H1 (cell line): ENCODE measurements around the gene PDS5A. TPM values are rescaled to one million over a fixed set of nuclear protein-coding genes. Genes with fewer than 3 reads are reported as not detected.

Experiments used
- CTCF ChIA-PET: fragments of 300-600 bp; sonication (Branson Sonifier 250); formaldehyde crosslinking; loops from one replicate; lab custom pipeline; 2021; ENCODE audit not compliant: partially characterized antibody; lab: Charles Lee
- POLR2A ChIA-PET: fragments of 300-600 bp; sonication (Branson Sonifier 250); formaldehyde crosslinking; loops from one replicate; lab custom pipeline; 2021; ENCODE audit warnings: inconsistent platforms; ENCODE audit not compliant: partially characterized antibody; lab: Charles Lee
- DNase-seq, 2 experiments: peaks; one replicate each; pipeline versions ENCODE4 v3.0.0 to v3.0.0-alpha.2; 2010 to 2022; ENCODE audit warnings: low spot score in 2 of 2, low read depth in 1 of 2, mixed read lengths in 1 of 2
- FAIRE-seq: peaks from 2 replicates; lab custom pipeline; 2011; peaks lifted over from hg19 to GRCh38; lab: Jason Lieb, UNC
- H2AFZ ChIP-seq: 2 replicates; pipeline ENCODE4 v1.8.1; 2012; ENCODE audit warnings: low read length, inconsistent platforms
- H2AK5ac ChIP-seq: 2 replicates; pipeline ENCODE4 v1.6.1; 2013; ENCODE audit warnings: low read depth, low read length
- H2BK120ac ChIP-seq: replicated peaks from 2 replicates; pipeline ENCODE3; 2013; ENCODE audit warnings: low read depth, low read length, inconsistent platforms
- H2BK12ac ChIP-seq: 2 replicates; pipeline ENCODE4 v1.6.1; 2013; ENCODE audit warnings: low read depth, low read length
- H2BK15ac ChIP-seq: 2 replicates; pipeline ENCODE4 v1.6.1; 2013; ENCODE audit warnings: low read length
- H2BK20ac ChIP-seq: 2 replicates; pipeline ENCODE4 v1.6.1; 2013; ENCODE audit warnings: low read length
- H2BK5ac ChIP-seq: 2 replicates; pipeline ENCODE4 v1.6.1; 2013; ENCODE audit warnings: low read depth, low read length
- H3K14ac ChIP-seq: 2 replicates; pipeline ENCODE4 v1.6.1; 2013; ENCODE audit warnings: inconsistent platforms; ENCODE audit not compliant: insufficient read length
- H3K18ac ChIP-seq: 2 replicates; pipeline ENCODE4 v1.6.1; 2013; ENCODE audit warnings: low read length; ENCODE audit errors: extremely low read depth
- H3K23ac ChIP-seq: 2 replicates; pipeline ENCODE4 v1.6.1; 2013; ENCODE audit warnings: inconsistent platforms; ENCODE audit not compliant: insufficient read length
- H3K23me2 ChIP-seq: 2 replicates; pipeline ENCODE4 v1.6.1; 2013; ENCODE audit warnings: low read depth, low read length
- H3K27ac ChIP-seq: 2 replicates; pipeline ENCODE4 v1.6.1; 2011; ENCODE audit warnings: low read depth, low read length, inconsistent platforms
- H3K27me3 ChIP-seq, 4 experiments: replicated peaks in 1 of 4; 1 replicate in 1 of 4; 2 replicates in 3 of 4; pipeline versions ENCODE4 v1.6.1 to v1.8.1; 2011 to 2013; ENCODE audit warnings: low read length in 3 of 4, mild to moderate bottlenecking in 3 of 4, inconsistent platforms in 2 of 4, mixed read lengths in 2 of 4, moderate library complexity in 1 of 4; ENCODE audit not compliant: control insufficient read depth in 3 of 4, insufficient read depth in 3 of 4; ENCODE audit errors: extremely low read depth in 1 of 4
- H3K36me3 ChIP-seq, 4 experiments: 2 replicates each; pipeline versions ENCODE4 v1.6.1 to v1.8.1; 2011 to 2013; ENCODE audit warnings: mild to moderate bottlenecking in 4 of 4, low read length in 3 of 4, moderate library complexity in 2 of 4, control low read depth in 1 of 4, inconsistent platforms in 1 of 4; ENCODE audit not compliant: insufficient read depth in 4 of 4, control insufficient read depth in 2 of 4
- H3K4ac ChIP-seq: replicated peaks from 2 replicates; pipeline ENCODE3; 2013; ENCODE audit warnings: low read length, low read depth, mixed read lengths, inconsistent platforms; ENCODE audit not compliant: insufficient read length
- H3K4me1 ChIP-seq, 4 experiments: replicated peaks in 1 of 4; 1 replicate in 1 of 4; 2 replicates in 3 of 4; pipeline versions ENCODE4 v1.6.1 to v1.8.1; 2011 to 2013; ENCODE audit warnings: low read length in 3 of 4, inconsistent platforms in 2 of 4, mixed read lengths in 1 of 4; ENCODE audit not compliant: insufficient read depth in 4 of 4, control insufficient read depth in 3 of 4
- H3K4me2 ChIP-seq, 2 experiments: 2 replicates each; pipeline versions ENCODE4 v1.6.1 to v1.8.1; 2011 to 2013; ENCODE audit warnings: low read depth in 2 of 2, low read length in 2 of 2, control low read depth in 1 of 2, inconsistent platforms in 1 of 2, mild to moderate bottlenecking in 1 of 2; ENCODE audit not compliant: insufficient read depth in 1 of 2
- H3K4me3 ChIP-seq, 4 experiments: fragments of 200-600, 300-600 bp in 1 of 4; sonication (generic), shearing (Covaris generic), sonication (Bioruptor Twin) in 1 of 4; 2 replicates each; pipeline versions ENCODE4 v1.5.1 to v1.8.1; 2011 to 2016; ENCODE audit warnings: low read length in 4 of 4, low read depth in 3 of 4, control low read depth in 2 of 4, inconsistent platforms in 2 of 4, mild to moderate bottlenecking in 2 of 4, mixed read lengths in 1 of 4, moderate library complexity in 1 of 4; ENCODE audit not compliant: insufficient read depth in 2 of 4; ENCODE audit errors: extremely low read depth in 1 of 4
- H3K56ac ChIP-seq: replicated peaks from 2 replicates; pipeline ENCODE3; 2013; ENCODE audit warnings: low read depth, mild to moderate bottlenecking, mixed read lengths, low read length, inconsistent platforms; ENCODE audit not compliant: insufficient read length
- H3K79me1 ChIP-seq: 2 replicates; pipeline ENCODE4 v1.6.1; 2013; ENCODE audit warnings: low read depth, low read length, control low read depth
- H3K79me2 ChIP-seq, 2 experiments: 2 replicates each; pipeline versions ENCODE4 v1.6.1 to v1.8.1; 2012 to 2013; ENCODE audit warnings: low read length in 2 of 2, mild to moderate bottlenecking in 2 of 2, inconsistent platforms in 1 of 2; ENCODE audit not compliant: insufficient read depth in 2 of 2, control insufficient read depth in 1 of 2
- H3K9ac ChIP-seq, 4 experiments: replicated peaks in 1 of 4; 1 replicate in 1 of 4; 2 replicates in 3 of 4; pipeline versions ENCODE4 v1.6.1 to v1.8.1; 2011 to 2013; ENCODE audit warnings: low read depth in 3 of 4, low read length in 3 of 4, control low read depth in 2 of 4, mild to moderate bottlenecking in 2 of 4, moderate library complexity in 2 of 4, inconsistent platforms in 1 of 4; ENCODE audit errors: extremely low read depth in 1 of 4
- H3K9me3 ChIP-seq, 2 experiments: 2 replicates each; pipeline versions ENCODE4 v1.6.1 to v1.8.1; 2012 to 2013; ENCODE audit warnings: mild to moderate bottlenecking in 2 of 2, moderate library complexity in 2 of 2, control low read depth in 1 of 2, inconsistent platforms in 1 of 2, low read depth in 1 of 2, low read length in 1 of 2, mixed read lengths in 1 of 2; ENCODE audit not compliant: insufficient read depth in 2 of 2
- H4K20me1 ChIP-seq, 2 experiments: replicated peaks in 1 of 2; 2 replicates each; pipeline versions ENCODE3 to v1.8.1; 2011 to 2013; ENCODE audit warnings: inconsistent platforms in 2 of 2, low read length in 2 of 2, mild to moderate bottlenecking in 1 of 2; ENCODE audit not compliant: insufficient read depth in 2 of 2, control insufficient read depth in 1 of 2
- H4K5ac ChIP-seq: 2 replicates; pipeline ENCODE4 v1.6.1; 2013; ENCODE audit warnings: low read length, low read depth, mixed read lengths, inconsistent platforms; ENCODE audit not compliant: insufficient read length
- H4K8ac ChIP-seq: 2 replicates; pipeline ENCODE4 v1.8.0; 2013; ENCODE audit warnings: mild to moderate bottlenecking, moderate library complexity, low read length, inconsistent platforms; ENCODE audit not compliant: insufficient read depth; ENCODE audit errors: extremely low read depth
- H4K91ac ChIP-seq: replicated peaks from 2 replicates; pipeline ENCODE3; 2013; ENCODE audit warnings: low read length, mixed read lengths, inconsistent platforms; ENCODE audit not compliant: insufficient read length
- SP1 ChIP-seq: IDR thresholded peaks from 2 replicates; pipeline ENCODE4 v1.6.1; 2011; ENCODE audit warnings: low read depth, low read length
- WGBS, 2 experiments: shearing (Covaris generic) in 1 of 2; methylation state at CpG; one replicate each; pipeline versions ENCODE4 v1.1.6 to v1.1.7; 2013 to 2015; ENCODE audit warnings: low lambda C conversion rate in 2 of 2, mixed read lengths in 2 of 2, inconsistent platforms in 1 of 2, low coverage in 1 of 2, missing lambda C conversion rate in 1 of 2; ENCODE audit not compliant: insufficient replicate concordance in 2 of 2, insufficient coverage in 1 of 2, insufficient read length in 1 of 2; ENCODE audit errors: extremely low coverage in 1 of 2, missing lambda C conversion rate in 1 of 2; 5-methylcytosine and 5-hydroxymethylcytosine counted together
- polyA plus RNA-seq, 7 experiments: library from polyadenylated mRNA; depleted of rRNA in 3 of 7; stranded (reverse) in 5 of 7; unstranded in 2 of 7; fragments of >200 nt in 5 of 7; fragments of 200-250 nt in 2 of 7; gene quantifications; 1 replicate in 5 of 7; 2 replicates in 1 of 7; 4 replicates in 1 of 7; pipeline versions ENCODE4 v1.2.1 to v1.2.3, GENCODE V29; 2011 to 2013; ENCODE audit warnings: missing spikeins in 2 of 7, mixed read lengths in 2 of 7
- total RNA-seq: library from RNA; stranded (reverse); fragmentation: NEBNext Ultra II Directional; extraction: Animal tissue kit (Norgen Biotek cat#: 25700); gene quantifications from 2 replicates; pipeline ENCODE4 v1.2.1, GENCODE V29; 2021

The PDS5A gene
- total and polyA plus RNA-seq, 2 of the 8 experiments (the other 6 are each of a cell fraction or from before 2014, with no cell fraction given), result 15.5 to 76.6 TPM

GRCh38 chr4:40016007-40016406 is 38.3 kb upstream of the PDS5A start:
- no peak overlapping the region for H2BK120ac ChIP-seq
- no peaks in the 10 kb centered on the region for H3K27me3 ChIP-seq
- H4K5ac ChIP-seq, result no peak overlapping the region
- H3K23ac ChIP-seq, result no peak overlapping the region
- TF ChIP-seq SP1, result no peak
- TF ChIP-seq, all 59 proteins: peak for 0
- Histone ChIP-seq H3K4me3 (no peak overlapping the region), H3K79me2 (no peaks in the 10 kb centered on the region), H2AFZ (no peak overlapping the region), H2AK5ac (no peak overlapping the region), H3K4ac (no peak overlapping the region), H2BK20ac (no peak overlapping the region), H2BK5ac (no peak overlapping the region), H4K20me1 (no peaks in the 10 kb centered on the region), H3K4me2 (no peak overlapping the region), H3K18ac (no peak overlapping the region), H4K8ac (no peak overlapping the region), H3K9me3 (no peaks in the 10 kb centered on the region), H3K56ac (no peak overlapping the region), H3K9ac (no peak overlapping the region), H3K23me2 (no peaks in the 10 kb centered on the region), H3K79me1 (no peaks in the 10 kb centered on the region), H3K36me3 (no peaks in the 10 kb centered on the region), H2BK15ac (no peak overlapping the region), H3K27ac (no peak overlapping the region), H4K91ac (no peak overlapping the region), H3K14ac (no peak overlapping the region), H2BK12ac (no peak overlapping the region), H3K4me1 (no peaks in the 10 kb centered on the region)
- WGBS, 2 experiments, result 79% methylated on average over 2 of the region's 2 CpGs; no CpG with 5 or more reads in 1 of the 2 experiments
- FAIRE-seq (no peak), DNase-seq (no peak)
- ChIA-PET POLR2A (no interaction called here), CTCF (no interaction called here)
